IgD-negative memory B cell (primary cell): Measurements from ENCODE around the gene XRCC3. TPM values are rescaled to one million over a fixed set of nuclear protein-coding genes. Genes with fewer than 3 reads are reported as not detected.

Experiments used
- H3K27ac Mint-ChIP-seq, 3 donors: one replicate each; pipeline ENCODE4 v1.8.0; 2020 to 2022; ENCODE audit warnings: mild to moderate bottlenecking in 3 of 3, mixed read lengths in 3 of 3, moderate library complexity in 1 of 3
- H3K27me3 Mint-ChIP-seq: one replicate; pipeline ENCODE4 v1.8.0; 2021; ENCODE audit warnings: mixed read lengths
- H3K36me3 Mint-ChIP-seq: one replicate; pipeline ENCODE4 v1.8.0; 2020; ENCODE audit warnings: mild to moderate bottlenecking, mixed read lengths
- H3K4me1 Mint-ChIP-seq, 3 donors: one replicate each; pipeline ENCODE4 v1.8.0; 2020 to 2022; ENCODE audit warnings: mixed read lengths in 3 of 3, mild to moderate bottlenecking in 1 of 3
- H3K4me3 Mint-ChIP-seq, 4 donors: one replicate each; pipeline ENCODE4 v1.8.0; 2020 to 2022; ENCODE audit warnings: mild to moderate bottlenecking in 4 of 4, mixed read lengths in 4 of 4, moderate library complexity in 3 of 4
- H3K9me3 Mint-ChIP-seq, 3 donors: one replicate each; pipeline ENCODE4 v1.8.0; 2020 to 2021; ENCODE audit warnings: mixed read lengths in 3 of 3, mild to moderate bottlenecking in 1 of 3
- polyA plus RNA-seq: library from polyadenylated mRNA; unstranded; fragments of 300-500 nt; fragmentation: Illumina TruSeq; gene quantifications from one replicate; pipeline ENCODE4 v1.2.3, GENCODE V29; 2021

XRCC3 gene
- polyA plus RNA-seq, 1 donor from 2014 or later, result 5.7 TPM

GRCh38 chr14:103742499-103743255 is 27.4 kb upstream of the XRCC3 start:
- H3K4me1 Mint-ChIP-seq, result peaks cover 0 to 2% (median 0%) of the 10 kb centered on the region in 3 donors
- H3K36me3 Mint-ChIP-seq, result peaks cover 2% of the 10 kb centered on the region
- H3K27ac Mint-ChIP-seq, result peak overlapping the region in 1 of 3 donors; percentile 57
- no peak overlapping the region for H3K4me3 Mint-ChIP-seq
- H3K27me3 Mint-ChIP-seq, result no peaks in the 10 kb centered on the region
- H3K9me3 Mint-ChIP-seq, result no peaks in the 10 kb centered on the region

DNA sequence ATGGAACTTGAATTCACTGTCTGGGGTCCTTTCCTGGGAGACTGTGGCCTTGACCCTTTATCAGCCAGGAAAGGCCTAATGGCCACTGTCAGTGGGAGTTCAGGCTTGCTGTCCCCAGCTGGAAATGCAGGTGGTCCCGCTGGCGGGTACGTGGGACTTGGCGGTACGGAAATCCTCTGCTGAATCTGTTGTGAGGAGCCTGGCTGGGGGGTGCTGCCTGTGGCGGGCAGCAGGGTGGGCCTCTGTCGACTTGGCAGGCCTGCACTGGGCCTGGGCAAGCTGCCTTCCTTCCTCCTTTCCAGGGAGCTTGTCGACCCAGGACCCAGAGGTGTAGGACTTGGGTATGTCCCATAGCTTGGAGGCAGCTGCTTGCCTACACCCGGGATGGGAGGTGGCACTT is 26.6 kb upstream of the XRCC3 start:
- Mint-ChIP-seq H3K4me3 (no peak overlapping the region), H3K9me3 (no peaks in the 10 kb centered on the region), H3K27ac (no peak overlapping the region), H3K36me3 (peaks cover 2% of the 10 kb centered on the region), H3K4me1 (peaks cover 0 to 2% (median 0%) of the 10 kb centered on the region in 3 donors), H3K27me3 (no peaks in the 10 kb centered on the region)

DNA sequence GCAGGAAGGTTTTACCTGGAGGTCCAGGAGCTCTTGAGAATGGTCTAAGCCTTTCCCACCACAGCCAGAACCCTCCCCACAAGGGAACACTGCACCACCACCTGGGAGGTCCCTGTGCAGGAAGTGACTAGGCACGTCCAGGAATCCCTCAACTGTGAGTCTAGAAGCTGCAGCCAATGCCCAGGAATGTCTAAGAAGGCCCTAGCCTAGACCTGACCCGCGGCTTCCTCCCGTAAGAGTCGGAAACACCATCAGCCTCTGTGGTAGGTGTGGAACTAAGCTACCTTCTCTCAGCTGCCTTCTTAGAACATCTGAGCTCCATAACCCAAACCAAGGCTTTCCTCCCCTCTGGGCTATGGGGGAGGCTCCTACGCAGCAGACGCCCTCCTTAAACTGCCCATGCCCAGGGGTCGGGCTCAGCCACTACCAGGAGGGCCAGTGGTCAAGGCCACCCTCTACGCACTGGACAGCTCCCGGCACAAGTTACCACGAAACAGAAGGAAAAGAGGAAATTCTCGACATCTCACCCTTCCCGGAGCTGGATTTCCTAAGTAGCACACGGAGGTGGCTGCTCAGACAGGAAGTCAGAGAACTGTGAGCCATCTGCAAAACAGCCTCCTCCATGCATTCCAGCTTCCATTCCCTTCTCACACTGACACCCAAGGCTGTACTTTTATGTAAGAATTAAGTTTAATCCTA is 25.9 kb upstream of the XRCC3 start:
- Mint-ChIP-seq H3K9me3 (no peaks in the 10 kb centered on the region), H3K27me3 (no peaks in the 10 kb centered on the region), H3K36me3 (peaks cover 2% of the 10 kb centered on the region), H3K4me3 (no peak overlapping the region), H3K27ac (no peak overlapping the region), H3K4me1 (peaks cover 0 to 2% (median 0%) of the 10 kb centered on the region in 3 donors)

DNA sequence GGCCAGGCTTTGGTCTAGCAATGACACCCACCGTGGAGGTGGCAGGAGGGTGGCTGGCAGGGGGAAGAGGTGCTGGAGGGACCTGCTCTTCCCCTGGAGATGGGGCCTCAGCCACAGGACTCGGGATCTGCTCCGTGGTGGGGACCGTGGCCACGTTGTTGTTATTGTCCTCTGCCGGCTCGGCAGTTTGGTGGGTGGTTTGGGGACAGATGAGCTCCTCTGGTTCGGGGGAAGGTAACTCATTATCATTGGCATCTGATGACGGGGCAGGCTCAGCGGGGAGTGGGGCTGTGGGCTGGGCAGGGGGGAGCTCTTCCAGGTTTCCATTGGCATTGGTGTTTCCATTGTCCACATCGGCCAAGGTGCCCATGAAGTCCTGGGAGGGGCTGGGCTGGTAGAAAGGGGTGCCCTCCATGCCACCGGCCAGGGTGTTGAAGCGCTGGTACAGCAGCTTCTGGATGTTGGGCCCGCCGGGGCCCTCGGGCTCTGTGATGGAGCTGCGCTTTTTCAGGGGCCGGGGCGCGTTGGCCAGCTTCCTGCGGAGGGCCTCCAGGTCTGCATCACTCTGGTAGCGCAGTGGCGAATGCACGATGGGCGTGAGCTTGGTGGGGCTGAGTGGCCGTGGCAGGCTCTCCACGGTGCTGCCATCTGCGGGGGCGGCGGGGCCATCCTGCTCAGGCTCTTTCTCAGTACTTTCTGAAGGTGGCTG is 24.7 kb upstream of the XRCC3 start:
- no peak overlapping the region for H3K4me3 Mint-ChIP-seq
- H3K36me3 Mint-ChIP-seq, result peaks cover 2% of the 10 kb centered on the region
- H3K9me3 Mint-ChIP-seq, result no peaks in the 10 kb centered on the region
- H3K27me3 Mint-ChIP-seq, result no peaks in the 10 kb centered on the region
- H3K4me1 Mint-ChIP-seq, result peaks cover 0 to 2% (median 0%) of the 10 kb centered on the region in 3 donors
- no peak overlapping the region for H3K27ac Mint-ChIP-seq

- peaks cover 2% of the 10 kb centered on the region for H3K36me3 Mint-ChIP-seq
- peaks cover 0 to 2% (median 0%) of the 10 kb centered on the region in 3 donors for H3K4me1 Mint-ChIP-seq
- H3K27me3 Mint-ChIP-seq, result no peaks in the 10 kb centered on the region
- no peak overlapping the region for H3K27ac Mint-ChIP-seq
- no peaks in the 10 kb centered on the region for H3K9me3 Mint-ChIP-seq
- H3K4me3 Mint-ChIP-seq, result no peak overlapping the region
Observed at GRCh38 chr14:103739466-103739792, 24.2 kb upstream of the XRCC3 start.

DNA sequence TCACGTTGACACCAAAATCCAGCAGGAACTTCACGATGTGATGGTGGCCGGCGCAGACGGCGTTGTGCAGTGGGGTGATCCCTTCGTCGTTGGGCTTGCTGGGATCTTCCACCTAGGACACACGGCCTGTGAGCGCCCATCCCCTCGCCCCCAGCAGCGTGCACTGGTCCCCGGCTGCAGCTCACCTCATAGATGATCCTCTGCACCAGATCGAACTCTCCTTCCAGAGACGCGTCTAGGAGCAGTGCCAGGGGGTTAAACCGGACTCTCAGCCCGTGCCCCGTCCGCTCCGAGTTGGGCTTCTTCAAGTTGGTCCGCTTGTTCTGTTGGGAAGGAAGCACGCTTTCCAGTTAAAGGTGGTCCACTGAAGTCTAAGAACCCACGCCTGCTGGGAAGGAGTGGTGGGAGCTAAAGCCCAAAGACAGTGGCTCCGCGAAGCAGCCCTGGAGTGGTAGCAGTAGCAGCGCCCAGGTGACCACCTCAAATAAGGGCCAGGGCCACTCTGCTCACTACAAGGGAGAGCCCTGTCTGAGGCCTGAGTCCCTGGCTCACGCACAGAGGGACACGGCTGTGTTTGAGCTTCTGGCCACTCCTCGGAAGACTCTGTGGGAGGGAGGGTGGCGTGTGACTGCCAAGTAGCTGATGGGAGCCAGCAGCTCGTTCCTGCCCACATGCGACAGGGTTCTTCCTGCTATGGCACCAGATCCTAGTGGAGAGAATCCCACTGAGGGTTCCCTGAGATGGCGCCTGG is 23.6 kb upstream of the XRCC3 start:
- Mint-ChIP-seq H3K4me3 (no peak overlapping the region), H3K27me3 (no peaks in the 10 kb centered on the region), H3K4me1 (peaks cover 0 to 2% (median 0%) of the 10 kb centered on the region in 3 donors), H3K27ac (no peak overlapping the region), H3K36me3 (peaks cover 2% of the 10 kb centered on the region), H3K9me3 (no peaks in the 10 kb centered on the region)

GRCh38 chr14:103738166-103738565 is 22.9 kb upstream of the XRCC3 start:
- Mint-ChIP-seq H3K4me3 (no peak overlapping the region), H3K4me1 (peaks cover 0 to 2% (median 0%) of the 10 kb centered on the region in 3 donors), H3K36me3 (peaks cover 2% of the 10 kb centered on the region), H3K9me3 (no peaks in the 10 kb centered on the region), H3K27ac (no peak overlapping the region), H3K27me3 (no peaks in the 10 kb centered on the region)

DNA sequence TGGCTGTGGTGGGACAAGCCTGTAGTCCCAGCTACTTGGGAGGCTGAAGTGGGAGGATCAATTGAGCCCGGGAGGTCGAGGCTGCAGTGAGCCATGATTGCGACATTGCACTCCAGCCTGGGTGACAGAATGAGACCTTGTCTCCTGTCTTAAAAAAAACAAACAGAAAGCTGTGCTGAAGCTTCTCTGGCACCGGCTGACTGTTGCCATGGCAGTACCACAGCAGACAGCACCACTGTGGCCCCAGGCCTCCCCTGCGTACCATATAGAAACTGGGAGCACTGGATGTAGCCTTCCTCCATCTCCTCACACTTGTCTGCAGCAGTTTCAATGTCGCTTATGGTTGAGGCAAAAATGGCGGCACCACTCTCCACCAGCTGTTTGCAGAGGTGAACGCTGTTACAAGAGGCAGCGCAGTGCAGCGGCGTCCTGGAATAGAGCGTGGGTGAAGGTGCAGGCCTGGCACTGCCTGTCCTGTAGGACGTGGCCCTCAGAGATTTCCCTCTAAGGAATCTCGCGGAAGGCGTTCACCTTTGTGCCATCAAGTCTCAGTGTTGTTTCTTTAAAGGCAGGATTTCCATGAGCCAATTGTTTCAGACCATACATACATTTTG is 22.3 kb upstream of the XRCC3 start:
- Mint-ChIP-seq H3K4me1 (peaks cover 0 to 2% (median 0%) of the 10 kb centered on the region in 3 donors), H3K4me3 (no peak overlapping the region), H3K9me3 (no peaks in the 10 kb centered on the region), H3K36me3 (peaks cover 2% of the 10 kb centered on the region), H3K27ac (no peak overlapping the region), H3K27me3 (no peaks in the 10 kb centered on the region)

- Mint-ChIP-seq H3K4me3 (no peak overlapping the region), H3K9me3 (no peaks in the 10 kb centered on the region), H3K27me3 (no peaks in the 10 kb centered on the region), H3K36me3 (no peaks in the 10 kb centered on the region), H3K27ac (no peak overlapping the region), H3K4me1 (peaks cover 0 to 2% (median 0%) of the 10 kb centered on the region in 3 donors)
Observed at GRCh38 chr14:103736546-103737431, 21.5 kb upstream of the XRCC3 start.

DNA sequence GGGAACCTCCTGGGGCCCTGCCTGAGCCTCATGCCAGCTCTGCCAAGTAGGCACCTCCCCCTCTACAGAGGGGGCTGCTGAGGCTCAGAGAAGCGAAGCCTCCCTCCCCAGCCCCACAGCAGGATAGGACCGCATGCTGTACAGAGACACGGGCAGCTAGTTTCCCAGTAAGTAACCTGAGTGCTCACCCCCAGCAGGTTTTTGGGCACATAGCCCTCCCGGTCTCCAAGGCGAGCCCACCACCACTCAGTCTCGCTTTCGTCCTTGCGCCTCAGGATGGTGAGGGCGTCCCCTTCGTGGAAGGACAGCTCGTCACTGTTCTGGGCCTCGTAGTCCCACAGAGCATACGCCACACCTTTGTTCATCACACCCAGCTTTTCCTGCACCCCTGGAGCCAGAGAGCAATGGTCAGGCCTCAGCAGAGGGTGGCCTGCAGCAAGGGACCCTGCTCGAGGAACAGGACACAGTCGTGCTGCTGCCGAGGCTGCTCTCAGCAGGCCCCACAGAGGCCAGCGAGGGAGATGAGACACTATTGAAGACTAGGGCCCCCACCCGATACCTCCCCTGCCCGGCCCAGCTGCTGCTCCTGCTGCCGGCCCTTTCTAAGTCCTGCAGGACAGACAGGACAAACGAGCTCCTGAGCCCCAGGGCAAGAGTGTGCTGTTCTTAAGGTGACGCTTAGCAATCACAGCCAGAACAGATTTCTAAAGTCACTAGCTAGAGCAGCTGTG is 20.7 kb upstream of the XRCC3 start:
- no peaks in the 10 kb centered on the region for H3K27me3 Mint-ChIP-seq
- H3K4me1 Mint-ChIP-seq, result no peaks in the 10 kb centered on the region
- H3K4me3 Mint-ChIP-seq, result no peak overlapping the region
- peak overlapping the region in 1 of 3 donors; percentile 55 for H3K27ac Mint-ChIP-seq
- no peaks in the 10 kb centered on the region for H3K36me3 Mint-ChIP-seq
- H3K9me3 Mint-ChIP-seq, result no peaks in the 10 kb centered on the region

DNA sequence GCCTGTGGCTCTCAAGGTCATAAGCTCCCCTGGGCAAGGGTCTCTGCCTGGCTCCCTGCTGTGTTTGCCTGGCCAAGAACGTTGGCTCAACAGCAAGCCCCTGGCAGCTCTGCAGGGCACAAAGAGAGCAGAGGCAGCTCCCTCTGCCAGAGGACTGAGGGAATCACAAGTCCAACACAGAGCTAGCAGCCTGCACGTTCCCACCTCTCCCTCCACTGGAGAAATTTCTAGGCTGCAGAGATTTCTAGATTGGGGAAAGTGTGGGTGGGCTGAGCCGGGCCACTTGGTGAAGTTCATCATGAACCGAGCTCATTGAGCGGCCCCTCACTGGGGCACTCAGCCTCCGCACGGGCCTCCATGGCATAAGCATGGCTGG is 20.2 kb upstream of the XRCC3 start:
- Mint-ChIP-seq H3K4me1 (no peaks in the 10 kb centered on the region), H3K27ac (no peak overlapping the region), H3K36me3 (no peaks in the 10 kb centered on the region), H3K4me3 (no peak overlapping the region), H3K27me3 (no peaks in the 10 kb centered on the region), H3K9me3 (no peaks in the 10 kb centered on the region)

DNA sequence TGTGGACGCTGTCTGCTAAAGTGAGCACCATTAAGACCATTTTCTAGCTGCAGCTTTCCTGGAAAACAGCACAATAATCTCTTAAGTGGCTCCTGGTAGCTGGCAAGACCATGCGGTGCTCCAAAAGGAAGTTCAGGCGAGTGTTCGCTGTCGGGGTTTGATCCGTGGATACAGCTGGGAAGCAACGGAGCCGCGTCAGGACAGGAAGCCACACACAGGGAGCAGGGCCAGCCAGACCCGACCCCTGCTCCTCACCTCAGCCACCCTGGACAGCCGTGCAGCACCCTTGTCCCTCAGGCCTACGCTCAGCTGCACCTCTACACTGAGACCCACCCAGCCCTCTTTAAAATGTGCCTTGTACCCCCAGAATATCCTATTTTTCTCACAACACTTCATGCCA is 19.8 kb upstream of the XRCC3 start:
- Mint-ChIP-seq H3K36me3 (no peaks in the 10 kb centered on the region), H3K27ac (no peak overlapping the region)

DNA sequence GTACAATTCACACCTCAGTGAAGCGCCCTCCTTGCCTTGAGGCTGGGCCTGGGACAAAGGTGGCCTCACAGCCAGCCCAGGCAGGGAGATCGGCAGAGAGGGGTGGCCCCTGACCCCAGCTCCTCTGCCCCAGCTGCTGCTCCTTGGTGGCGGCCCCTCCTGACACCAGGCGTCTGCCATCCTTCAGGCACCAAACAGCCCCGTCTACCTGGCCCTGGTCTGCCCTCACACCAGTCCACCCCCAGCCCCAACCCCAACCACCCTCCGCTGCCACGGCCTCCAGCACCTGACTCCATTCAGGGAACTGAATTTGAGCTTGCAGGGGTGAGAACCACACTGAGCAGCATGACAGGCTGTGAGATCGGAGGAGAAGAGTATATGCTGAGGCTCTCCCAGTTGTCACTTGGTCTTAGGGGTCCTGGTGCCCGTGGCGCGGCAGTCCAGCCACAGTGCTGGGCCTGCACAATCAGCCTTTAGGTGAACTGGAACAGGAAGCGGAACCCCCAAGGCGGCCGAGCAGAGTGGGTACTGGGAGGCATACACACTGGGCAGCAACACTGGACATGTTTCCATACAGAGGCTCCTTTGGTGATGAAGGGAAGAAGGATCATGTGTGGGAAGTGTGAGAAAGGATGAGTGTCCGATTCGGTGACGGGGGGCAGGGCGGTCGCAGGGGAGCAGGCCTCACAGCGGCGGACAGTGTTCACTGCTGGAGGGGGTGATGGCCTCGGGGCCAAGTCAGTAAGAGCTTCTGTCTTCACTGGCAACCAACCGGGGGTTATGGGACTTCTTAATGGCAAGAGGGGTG is 19.0 kb upstream of the XRCC3 start:
- Mint-ChIP-seq H3K4me1 (no peaks in the 10 kb centered on the region), H3K27me3 (no peaks in the 10 kb centered on the region), H3K36me3 (no peaks in the 10 kb centered on the region), H3K4me3 (no peak overlapping the region), H3K27ac (no peak overlapping the region), H3K9me3 (no peaks in the 10 kb centered on the region)

More for the DNA sequence above, 19.8 kb upstream of the XRCC3 start:
- H3K4me1 Mint-ChIP-seq, result no peaks in the 10 kb centered on the region
- H3K27me3 Mint-ChIP-seq, result no peaks in the 10 kb centered on the region
- no peak overlapping the region for H3K4me3 Mint-ChIP-seq
- no peaks in the 10 kb centered on the region for H3K9me3 Mint-ChIP-seq
